ENCODE results near the gene FRMPD3. TPM values are rescaled to one million over a fixed set of nuclear protein-coding genes. Genes with fewer than 3 reads are reported as not detected.

The FRMPD3 gene
- total and polyA plus RNA-seq, 10 of the 15 experiments (the other 5 are each of a cell fraction or from before 2014, with no cell fraction given) = 0.01 to 0.06 (median 0.05) TPM; not detected in 6

GRCh38 chrX:107448625-107448997 is 841 bp upstream of the FRMPD3 start:
- WGBS (ENCODE audit: insufficient coverage, insufficient replicate concordance, low lambda C conversion rate, missing lambda C conversion rate) = 23% methylated on average over 6 of the region's 6 CpGs
- in situ Hi-C loops (cut with MboI) = no loop called here
- ChIA-PET SMC1A (ENCODE audit: uncharacterized antibody, unreplicated experiment) (no interaction called here), CTCF (no interaction called here), RAD21 (ENCODE audit: unreplicated experiment) (no interaction called here), POLR2A (no interaction called here)
- BruUV-seq (replicated peaks) = no TSS peak
- Histone ChIP-seq H3K9me3 (replicated peaks; ENCODE audit: control insufficient read depth, insufficient read depth, low read length) (no peaks in the 10 kb centered on the region; the same call in 2 of the 3 replicates), H3K36me3 (ENCODE audit: control insufficient read depth in 2 of 2, insufficient read depth in 2 of 2, low read length in 1 of 2) (no peaks in the 10 kb centered on the region), H3K4me1 (ENCODE audit: control insufficient read depth, insufficient read depth, low read length) (no peaks in the 10 kb centered on the region), H3K4me3 (no peak overlapping the region), H3K27me3 (replicated peaks in 1 of 2; ENCODE audit: control insufficient read depth in 2 of 2, insufficient read depth in 2 of 2, low read length in 1 of 2) (peaks cover 3 to 6% of the 10 kb centered on the region in 2 experiments; a peak in 3 of 4 replicates), H3K27ac (ENCODE audit: control insufficient read depth, insufficient read depth) (no peak overlapping the region), H2AFZ (ENCODE audit: control insufficient read depth, low read depth, low read length) (no peak overlapping the region), H3K9ac (ENCODE audit: control insufficient read depth, insufficient read depth, low read length) (no peak overlapping the region), H3K4me2 (ENCODE audit: control insufficient read depth, insufficient read depth) (no peak overlapping the region), H3K79me2 (ENCODE audit: control insufficient read depth, insufficient read depth, low read length) (no peaks in the 10 kb centered on the region), H4K20me1 (ENCODE audit: control insufficient read depth, insufficient read depth) (no peaks in the 10 kb centered on the region)
- ATAC-seq (no peak), DNase-seq (ENCODE audit: low read depth, low spot score) (no peak), FAIRE-seq (no peak)
- TF ChIP-seq SREBF1 (IDR thresholded peaks at IDR 0.05; ENCODE audit: low read length) (no peak), ZNF687 (IDR thresholded peaks at IDR 0.05) (no peak), RBBP5 (conservative IDR thresholded peaks at IDR 0.05) (no peak), NKRF (conservative IDR thresholded peaks at IDR 0.05) (no peak), TCF12 (IDR thresholded peaks at IDR 0.05; ENCODE audit: low read depth, low read length) (no peak), USF1 (IDR thresholded peaks at IDR 0.05; ENCODE audit: borderline replicate concordance, extremely low read length, insufficient read depth, low read depth, low read length) (no peak), BACH1 (IDR thresholded peaks at IDR 0.05; ENCODE audit: borderline replicate concordance) (no peak), ZBED1 (IDR thresholded peaks at IDR 0.05; ENCODE audit: borderline replicate concordance) (no peak), NR2C2 (IDR thresholded peaks at IDR 0.05; ENCODE audit: borderline replicate concordance, control insufficient read depth, insufficient read length, low read depth) (no peak), ZNF207 (IDR thresholded peaks at IDR 0.05; ENCODE audit: borderline replicate concordance) (no peak), ASH2L (IDR thresholded peaks at IDR 0.05; ENCODE audit: borderline replicate concordance, low read depth) (no peak), ETV6 (conservative IDR thresholded peaks at IDR 0.05 in 1 of 2, IDR thresholded peaks at IDR 0.05 in 1 of 2; ENCODE audit: borderline replicate concordance in 1 of 2, low read depth in 1 of 2) (no peak)
- intact Hi-C loops (cut with micrococcal nuclease; ENCODE audit: unreplicated experiment) = no loop called here
